GM10266 (cell line): ENCODE results near the gene MOB3B.

Source experiments
- DNase-seq: peaks from one replicate; pipeline ENCODE4 v3.0.0; 2012; ENCODE audit errors: extremely low spot score
- TF ChIP-seq, protein P1 (sequence below): IDR thresholded peaks from 2 replicates; pipeline ENCODE4 v1.5.1; 2012; ENCODE audit warnings: mild to moderate bottlenecking, low read depth; ENCODE audit not compliant: control insufficient read depth, insufficient read depth; ENCODE audit errors: missing control alignments

MOB3B gene

GRCh38 chr9:27382975-27383374 is 146.6 kb downstream of the MOB3B start:
- TF ChIP-seq, protein P1, sequence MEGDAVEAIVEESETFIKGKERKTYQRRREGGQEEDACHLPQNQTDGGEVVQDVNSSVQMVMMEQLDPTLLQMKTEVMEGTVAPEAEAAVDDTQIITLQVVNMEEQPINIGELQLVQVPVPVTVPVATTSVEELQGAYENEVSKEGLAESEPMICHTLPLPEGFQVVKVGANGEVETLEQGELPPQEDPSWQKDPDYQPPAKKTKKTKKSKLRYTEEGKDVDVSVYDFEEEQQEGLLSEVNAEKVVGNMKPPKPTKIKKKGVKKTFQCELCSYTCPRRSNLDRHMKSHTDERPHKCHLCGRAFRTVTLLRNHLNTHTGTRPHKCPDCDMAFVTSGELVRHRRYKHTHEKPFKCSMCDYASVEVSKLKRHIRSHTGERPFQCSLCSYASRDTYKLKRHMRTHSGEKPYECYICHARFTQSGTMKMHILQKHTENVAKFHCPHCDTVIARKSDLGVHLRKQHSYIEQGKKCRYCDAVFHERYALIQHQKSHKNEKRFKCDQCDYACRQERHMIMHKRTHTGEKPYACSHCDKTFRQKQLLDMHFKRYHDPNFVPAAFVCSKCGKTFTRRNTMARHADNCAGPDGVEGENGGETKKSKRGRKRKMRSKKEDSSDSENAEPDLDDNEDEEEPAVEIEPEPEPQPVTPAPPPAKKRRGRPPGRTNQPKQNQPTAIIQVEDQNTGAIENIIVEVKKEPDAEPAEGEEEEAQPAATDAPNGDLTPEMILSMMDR, result no peak
- no peak for DNase-seq

GRCh38 chr9:27382308-27382707 is 147.3 kb downstream of the MOB3B start:
- DNase-seq, result no peak
- TF ChIP-seq, protein P1, result no peak

- no peak for DNase-seq
- TF ChIP-seq, protein P1, result no peak
These were observed 150.0 kb downstream of the MOB3B start for GRCh38 chr9:27379311-27380251.

DNA sequence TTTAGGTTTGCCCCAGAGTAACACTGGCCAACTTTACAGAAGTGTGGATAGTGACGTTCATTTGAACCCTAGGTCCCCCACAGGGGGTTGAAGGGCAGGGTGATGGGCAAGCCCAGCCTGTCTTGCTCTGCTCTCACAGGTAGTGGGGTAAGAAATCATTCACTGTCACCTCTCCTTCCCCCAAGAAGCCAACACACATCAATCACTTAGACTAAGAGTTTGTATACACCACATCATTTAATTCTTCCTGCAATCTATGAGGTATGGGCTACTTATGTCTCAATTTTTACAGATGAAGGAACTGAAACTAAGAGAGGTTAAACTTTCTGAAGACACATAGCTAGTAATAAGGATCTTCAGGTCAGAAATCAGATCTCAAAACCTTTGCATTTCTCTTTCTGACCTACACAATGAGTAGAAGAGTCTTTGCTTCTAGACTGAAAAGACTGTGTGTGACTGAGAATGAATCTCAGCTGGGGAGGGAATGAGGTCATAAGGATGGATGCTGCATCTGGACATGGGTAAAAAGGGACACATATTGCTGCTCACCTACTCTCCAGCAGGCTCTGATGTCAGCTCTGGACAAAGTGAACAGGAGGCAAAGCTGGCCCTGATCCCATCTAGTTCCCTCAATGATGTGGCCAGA is 151.7 kb downstream of the MOB3B start:
- DNase-seq, result peak; percentile 28
- TF ChIP-seq, protein P1, result no peak

DNA sequence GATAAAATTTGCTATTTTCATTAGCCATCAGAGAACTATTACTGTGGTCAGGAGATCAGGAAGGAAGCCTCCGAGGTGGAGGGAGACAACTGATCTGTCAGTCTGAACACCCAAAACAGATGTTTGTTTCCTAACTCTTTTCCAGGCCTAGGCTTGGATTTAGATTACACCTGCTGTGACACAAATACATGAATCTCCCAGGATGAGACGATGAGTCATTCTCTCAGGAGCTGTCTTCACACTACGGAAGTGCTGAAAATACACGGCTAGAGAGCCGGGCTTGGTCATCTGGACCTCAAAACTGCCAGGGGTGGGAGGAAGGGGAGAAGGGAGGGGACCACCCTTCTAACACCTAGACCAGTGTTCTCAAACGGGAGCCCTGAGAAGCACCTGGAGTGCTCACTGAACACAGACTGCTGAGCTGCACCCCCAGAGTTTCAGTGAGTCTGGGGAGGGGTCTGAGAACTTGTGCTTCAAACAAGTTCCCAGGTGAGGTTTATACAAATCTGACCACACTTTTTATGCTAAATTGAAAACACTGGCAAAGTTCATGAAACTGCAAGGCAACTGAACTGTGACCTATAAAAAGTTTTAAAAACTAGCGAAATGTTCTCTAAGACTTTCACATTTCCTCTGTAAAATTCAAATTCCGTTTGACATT is 152.3 kb downstream of the MOB3B start:
- no peak for DNase-seq
- TF ChIP-seq, protein P1, result no peak

- no peak for DNase-seq
- TF ChIP-seq, protein P1, result no peak
These were observed 155.8 kb downstream of the MOB3B start for GRCh38 chr9:27373851-27374250.
